ENCODE measurements around the gene WWOX. TPM values are rescaled to one million over a fixed set of nuclear protein-coding genes. Genes with fewer than 3 reads are reported as not detected.

The WWOX gene
- total and polyA plus RNA-seq, 2 donors (not counting 1 experiment from before 2014, with no cell fraction given) = 10.5 to 42.3 TPM

DNA sequence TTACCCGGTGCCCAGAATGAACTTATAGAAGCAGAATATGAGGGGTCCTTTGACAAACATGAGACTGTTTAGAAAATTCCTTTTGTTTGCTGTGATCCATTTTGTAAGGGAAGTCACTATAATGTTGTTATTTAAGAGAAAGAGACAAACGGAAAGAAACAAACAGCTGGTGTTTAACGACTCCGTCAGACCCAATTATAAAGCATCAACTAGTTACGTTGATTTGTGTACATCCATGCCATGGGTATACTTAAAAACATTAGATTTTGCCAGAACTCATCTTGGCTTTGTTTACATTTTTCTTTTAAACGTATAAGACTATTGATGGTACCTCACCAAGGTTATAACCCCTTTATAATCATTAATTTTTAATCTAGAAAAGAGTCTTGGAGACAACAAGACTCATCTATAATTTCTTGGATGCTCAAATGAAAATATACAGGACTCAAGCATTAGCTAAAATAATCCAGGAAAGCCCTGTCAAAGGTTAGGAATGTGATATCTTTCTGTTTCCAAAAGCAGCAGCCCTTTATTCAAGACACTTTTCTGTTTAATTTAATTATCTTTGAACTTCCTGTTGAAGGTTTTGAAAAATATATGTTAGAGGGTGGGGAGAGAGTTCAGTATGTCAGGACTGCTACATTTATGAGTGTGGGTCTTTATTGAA lies 331.7 kb downstream of the WWOX start:
- Histone ChIP-seq H3K4me3 (ENCODE audit: control extremely low read depth in 1 of 5, extremely low read depth in 1 of 5, insufficient read depth in 1 of 5, low read depth in 2 of 5, low read length in 4 of 5) (no peak overlapping the region), H3K27ac (ENCODE audit: low read length in 2 of 2) (no peak overlapping the region), H2AFZ (ENCODE audit: insufficient read depth, low read depth, low read length, poor library complexity, severe bottlenecking) (no peak overlapping the region), H3K79me2 (ENCODE audit: control insufficient read depth, insufficient read depth, low read length) (no peaks in the 10 kb centered on the region), H3K9me3 (ENCODE audit: control extremely low read depth in 1 of 3, control insufficient read depth in 2 of 3, insufficient read depth in 1 of 3, low read length in 2 of 3) (no peaks in the 10 kb centered on the region), H3K36me3 (replicated peaks in 1 of 2; ENCODE audit: control extremely low read depth in 1 of 2, control insufficient read depth in 1 of 2, extremely low read depth in 1 of 2, insufficient read depth in 2 of 2, low read length in 1 of 2) (no peaks in the 10 kb centered on the region), H3K9ac (ENCODE audit: low read length) (no peak overlapping the region), H3K4me1 (ENCODE audit: control insufficient read depth in 2 of 2, insufficient read depth in 2 of 2, low read length in 2 of 2) (no peaks in the 10 kb centered on the region), H3K27me3 (replicated peaks in 1 of 4; ENCODE audit: control extremely low read depth in 1 of 4, control insufficient read depth in 3 of 4, insufficient read depth in 4 of 4, low read length in 3 of 4) (no peaks in the 10 kb centered on the region), H4K20me1 (ENCODE audit: control insufficient read depth, insufficient read depth, low read length, poor library complexity, severe bottlenecking) (no peaks in the 10 kb centered on the region), H3K4me2 (replicated peaks; ENCODE audit: low read depth, low read length, poor library complexity, severe bottlenecking) (no peak overlapping the region)
- intact Hi-C loops (cut with micrococcal nuclease) = no loop called here
- ATAC-seq (ENCODE audit: low read depth) (no peak), DNase-seq (no peak)
- Mint-ChIP-seq H3K27me3 (no peaks in the 10 kb centered on the region), H3K27ac (no peak overlapping the region), H3K4me3 (no peak overlapping the region), H3K9me3 (ENCODE audit: insufficient read depth) (no peaks in the 10 kb centered on the region), H3K4me1 (no peaks in the 10 kb centered on the region)
- ChIA-PET POLR2A (no interaction called here), CTCF (no interaction called here)
- WGBS (ENCODE audit: insufficient coverage) = 100% methylated on average over 1 of the region's 6 CpGs
- TF ChIP-seq EZH2 (IDR thresholded peaks at IDR 0.05; ENCODE audit: borderline replicate concordance, insufficient read depth, low read depth, low read length, poor library complexity, severe bottlenecking) = no peak
- TF ChIP-seq, protein P1, sequence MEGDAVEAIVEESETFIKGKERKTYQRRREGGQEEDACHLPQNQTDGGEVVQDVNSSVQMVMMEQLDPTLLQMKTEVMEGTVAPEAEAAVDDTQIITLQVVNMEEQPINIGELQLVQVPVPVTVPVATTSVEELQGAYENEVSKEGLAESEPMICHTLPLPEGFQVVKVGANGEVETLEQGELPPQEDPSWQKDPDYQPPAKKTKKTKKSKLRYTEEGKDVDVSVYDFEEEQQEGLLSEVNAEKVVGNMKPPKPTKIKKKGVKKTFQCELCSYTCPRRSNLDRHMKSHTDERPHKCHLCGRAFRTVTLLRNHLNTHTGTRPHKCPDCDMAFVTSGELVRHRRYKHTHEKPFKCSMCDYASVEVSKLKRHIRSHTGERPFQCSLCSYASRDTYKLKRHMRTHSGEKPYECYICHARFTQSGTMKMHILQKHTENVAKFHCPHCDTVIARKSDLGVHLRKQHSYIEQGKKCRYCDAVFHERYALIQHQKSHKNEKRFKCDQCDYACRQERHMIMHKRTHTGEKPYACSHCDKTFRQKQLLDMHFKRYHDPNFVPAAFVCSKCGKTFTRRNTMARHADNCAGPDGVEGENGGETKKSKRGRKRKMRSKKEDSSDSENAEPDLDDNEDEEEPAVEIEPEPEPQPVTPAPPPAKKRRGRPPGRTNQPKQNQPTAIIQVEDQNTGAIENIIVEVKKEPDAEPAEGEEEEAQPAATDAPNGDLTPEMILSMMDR (IDR thresholded peaks at IDR 0.05) = no peak

DNA sequence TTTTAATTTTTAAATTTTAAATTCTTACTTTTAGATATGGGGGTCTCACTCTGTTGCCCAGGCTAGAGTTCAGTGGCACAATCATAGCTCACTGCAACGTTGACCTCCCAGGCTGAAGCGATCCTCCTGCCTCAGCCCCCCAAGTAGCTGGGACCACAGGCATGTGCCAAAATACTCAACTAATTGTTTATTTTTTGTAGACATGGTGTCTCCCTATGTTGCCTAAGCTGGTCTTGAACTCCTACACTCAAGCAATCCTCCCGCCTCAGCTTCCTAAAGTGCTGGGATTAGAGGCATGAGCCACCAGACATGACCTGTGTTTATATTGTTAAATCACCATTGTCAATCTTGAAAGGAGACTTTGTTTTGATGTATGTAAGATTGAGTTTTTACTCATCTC lies 332.2 kb downstream of the WWOX start:
- Mint-ChIP-seq H3K4me3 (no peak overlapping the region), H3K27ac (no peak overlapping the region), H3K27me3 (no peaks in the 10 kb centered on the region), H3K9me3 (ENCODE audit: insufficient read depth) (no peaks in the 10 kb centered on the region), H3K4me1 (no peaks in the 10 kb centered on the region)
- no peak overlapping the region for H3K4me3 ChIP-seq (ENCODE audit: control extremely low read depth in 1 of 5, extremely low read depth in 1 of 5, insufficient read depth in 1 of 5, low read depth in 2 of 5, low read length in 4 of 5)
- H3K27me3 ChIP-seq (replicated peaks in 1 of 4; ENCODE audit: control extremely low read depth in 1 of 4, control insufficient read depth in 3 of 4, insufficient read depth in 4 of 4, low read length in 3 of 4) = no peaks in the 10 kb centered on the region
- no peaks in the 10 kb centered on the region for H3K9me3 ChIP-seq (ENCODE audit: control extremely low read depth in 1 of 3, control insufficient read depth in 2 of 3, insufficient read depth in 1 of 3, low read length in 2 of 3)
- TF ChIP-seq EZH2 (IDR thresholded peaks at IDR 0.05; ENCODE audit: borderline replicate concordance, insufficient read depth, low read depth, low read length, poor library complexity, severe bottlenecking) = no peak
- TF ChIP-seq, protein P1 (IDR thresholded peaks at IDR 0.05) = no peak
- H4K20me1 ChIP-seq (ENCODE audit: control insufficient read depth, insufficient read depth, low read length, poor library complexity, severe bottlenecking) = no peaks in the 10 kb centered on the region
- DNase-seq = no peak
- H2AFZ ChIP-seq (ENCODE audit: insufficient read depth, low read depth, low read length, poor library complexity, severe bottlenecking) = no peak overlapping the region
- ChIA-PET CTCF (no interaction called here), POLR2A (no interaction called here)
- ATAC-seq (ENCODE audit: low read depth) = no peak
- WGBS (ENCODE audit: insufficient coverage) = no CpG with 5 or more reads among the region's 3 CpGs
- no peaks in the 10 kb centered on the region for H3K79me2 ChIP-seq (ENCODE audit: control insufficient read depth, insufficient read depth, low read length)
- no peaks in the 10 kb centered on the region for H3K36me3 ChIP-seq (replicated peaks in 1 of 2; ENCODE audit: control extremely low read depth in 1 of 2, control insufficient read depth in 1 of 2, extremely low read depth in 1 of 2, insufficient read depth in 2 of 2, low read length in 1 of 2)
- H3K9ac ChIP-seq (ENCODE audit: low read length) = no peak overlapping the region
- no peak overlapping the region for H3K27ac ChIP-seq (ENCODE audit: low read length in 2 of 2)
- H3K4me2 ChIP-seq (replicated peaks; ENCODE audit: low read depth, low read length, poor library complexity, severe bottlenecking) = no peak overlapping the region
- intact Hi-C loops (cut with micrococcal nuclease) = no loop called here
- H3K4me1 ChIP-seq (ENCODE audit: control insufficient read depth in 2 of 2, insufficient read depth in 2 of 2, low read length in 2 of 2) = no peaks in the 10 kb centered on the region
